ENCODE measurements around the gene MPG. TPM values are rescaled to one million over a fixed set of nuclear protein-coding genes. Genes with fewer than 3 reads are reported as not detected.

The MPG gene
- total RNA-seq, 1 donor from 2014 or later = 38.2 TPM

GRCh38 chr16:50769-51591, 27.0 kb upstream of the MPG start:
- no peak for DNase-seq (ENCODE audit: low spot score)

- DNase-seq (ENCODE audit: low spot score) = peak; percentile 99
These were observed 24.4 kb upstream of the MPG start, which contains the start of the genes POLR3K and SNRNP25 for GRCh38 chr16:53346-54236. TSS of gene POLR3K (minus strand) at chr16:53608. CDS start at chr16:53586, 22 bp downstream. TSS of gene SNRNP25 (plus strand) at chr16:53828. CDS start at chr16:54017, 189 bp downstream.

- no peak for DNase-seq (ENCODE audit: low spot score)
These were observed 23.8 kb upstream of the MPG start for GRCh38 chr16:54237-54581.

- no peak for DNase-seq (ENCODE audit: low spot score)
These were observed 22.4 kb upstream of the MPG start for GRCh38 chr16:55571-56136.

GRCh38 chr16:56231-56927, 21.6 kb upstream of the MPG start:
- no peak for DNase-seq (ENCODE audit: low spot score)

GRCh38 chr16:57711-58110, 20.3 kb upstream of the MPG start:
- no peak for DNase-seq (ENCODE audit: low spot score)

- no peak for DNase-seq (ENCODE audit: low spot score)
These were observed 19.3 kb upstream of the MPG start for GRCh38 chr16:58491-59439.

GRCh38 chr16:59440-60059, 18.5 kb upstream of the MPG start:
- DNase-seq (ENCODE audit: low spot score) = no peak

- no peak for DNase-seq (ENCODE audit: low spot score)
These were observed 17.9 kb upstream of the MPG start for GRCh38 chr16:60166-60565.

- no peak for DNase-seq (ENCODE audit: low spot score)
These were observed 16.8 kb upstream of the MPG start for GRCh38 chr16:60929-61878.

GRCh38 chr16:61879-62281, 16.1 kb upstream of the MPG start:
- DNase-seq (ENCODE audit: low spot score) = no peak

- DNase-seq (ENCODE audit: low spot score) = no peak
These were observed 15.6 kb upstream of the MPG start for GRCh38 chr16:62283-62967.

- DNase-seq (ENCODE audit: low spot score) = no peak
These were observed 15.0 kb upstream of the MPG start for GRCh38 chr16:62968-63391.

GRCh38 chr16:63466-63865, 14.6 kb upstream of the MPG start:
- DNase-seq (ENCODE audit: low spot score) = no peak

- no peak for DNase-seq (ENCODE audit: low spot score)
These were observed 13.8 kb upstream of the MPG start for GRCh38 chr16:63998-64913.

- DNase-seq (ENCODE audit: low spot score) = no peak
These were observed 13.1 kb upstream of the MPG start for GRCh38 chr16:64914-65255.

- peak; percentile 86 for DNase-seq (ENCODE audit: low spot score)
These were observed 12.3 kb upstream of the MPG start for GRCh38 chr16:65745-66144.
